Panc1 (cell line): ENCODE measurements around the gene ZBTB20.

Experiments
- POLR2AphosphoS5 ChIP-seq: IDR thresholded peaks from 2 replicates; pipeline ENCODE4 v1.6.1; 2012; ENCODE audit warnings: mild to moderate bottlenecking, low read depth, low read length, moderate library complexity
- SIN3A ChIP-seq: IDR thresholded peaks from 2 replicates; pipeline ENCODE4 v1.6.1; 2012; ENCODE audit warnings: low read depth, mild to moderate bottlenecking, low read length, moderate library complexity, borderline replicate concordance; ENCODE audit not compliant: insufficient read depth
- TF ChIP-seq, protein P1 (sequence below): fragments of 450-650 bp; IDR thresholded peaks from 2 replicates; pipeline ENCODE4 v1.5.1; 2017; ENCODE audit warnings: mild to moderate bottlenecking
- TF ChIP-seq, protein P2 (sequence below), 2 experiments: IDR thresholded peaks; 2 replicates each; pipeline ENCODE4 v1.6.1; 2011 to 2012; ENCODE audit warnings: low read depth in 2 of 2, control low read depth in 1 of 2, low read length in 1 of 2, mild to moderate bottlenecking in 1 of 2, moderate library complexity in 1 of 2; ENCODE audit not compliant: insufficient read depth in 1 of 2

DNA sequence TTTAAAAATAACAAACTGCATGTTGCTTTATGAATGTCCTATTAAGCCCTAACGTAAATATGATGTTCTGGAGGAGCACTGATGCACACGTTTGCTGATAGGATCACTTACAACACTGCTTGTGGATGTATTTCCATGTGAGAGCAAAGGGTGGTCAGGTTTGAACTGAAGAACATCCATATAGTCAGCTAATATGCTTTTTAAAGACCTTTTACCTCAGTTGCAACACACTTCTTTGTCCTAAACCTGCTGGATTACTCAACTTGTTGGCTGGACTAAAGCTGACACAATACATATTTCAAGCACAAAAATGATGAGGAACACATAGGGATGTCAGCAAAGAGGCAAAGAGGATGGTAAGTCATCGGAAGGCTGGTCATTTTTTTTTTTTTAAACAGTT lies 666.6 kb downstream of the ZBTB20 start:
- TF ChIP-seq, protein P1, sequence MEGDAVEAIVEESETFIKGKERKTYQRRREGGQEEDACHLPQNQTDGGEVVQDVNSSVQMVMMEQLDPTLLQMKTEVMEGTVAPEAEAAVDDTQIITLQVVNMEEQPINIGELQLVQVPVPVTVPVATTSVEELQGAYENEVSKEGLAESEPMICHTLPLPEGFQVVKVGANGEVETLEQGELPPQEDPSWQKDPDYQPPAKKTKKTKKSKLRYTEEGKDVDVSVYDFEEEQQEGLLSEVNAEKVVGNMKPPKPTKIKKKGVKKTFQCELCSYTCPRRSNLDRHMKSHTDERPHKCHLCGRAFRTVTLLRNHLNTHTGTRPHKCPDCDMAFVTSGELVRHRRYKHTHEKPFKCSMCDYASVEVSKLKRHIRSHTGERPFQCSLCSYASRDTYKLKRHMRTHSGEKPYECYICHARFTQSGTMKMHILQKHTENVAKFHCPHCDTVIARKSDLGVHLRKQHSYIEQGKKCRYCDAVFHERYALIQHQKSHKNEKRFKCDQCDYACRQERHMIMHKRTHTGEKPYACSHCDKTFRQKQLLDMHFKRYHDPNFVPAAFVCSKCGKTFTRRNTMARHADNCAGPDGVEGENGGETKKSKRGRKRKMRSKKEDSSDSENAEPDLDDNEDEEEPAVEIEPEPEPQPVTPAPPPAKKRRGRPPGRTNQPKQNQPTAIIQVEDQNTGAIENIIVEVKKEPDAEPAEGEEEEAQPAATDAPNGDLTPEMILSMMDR, result no peak
- TF ChIP-seq POLR2AphosphoS5 (no peak), SIN3A (no peak)
- TF ChIP-seq, protein P2, sequence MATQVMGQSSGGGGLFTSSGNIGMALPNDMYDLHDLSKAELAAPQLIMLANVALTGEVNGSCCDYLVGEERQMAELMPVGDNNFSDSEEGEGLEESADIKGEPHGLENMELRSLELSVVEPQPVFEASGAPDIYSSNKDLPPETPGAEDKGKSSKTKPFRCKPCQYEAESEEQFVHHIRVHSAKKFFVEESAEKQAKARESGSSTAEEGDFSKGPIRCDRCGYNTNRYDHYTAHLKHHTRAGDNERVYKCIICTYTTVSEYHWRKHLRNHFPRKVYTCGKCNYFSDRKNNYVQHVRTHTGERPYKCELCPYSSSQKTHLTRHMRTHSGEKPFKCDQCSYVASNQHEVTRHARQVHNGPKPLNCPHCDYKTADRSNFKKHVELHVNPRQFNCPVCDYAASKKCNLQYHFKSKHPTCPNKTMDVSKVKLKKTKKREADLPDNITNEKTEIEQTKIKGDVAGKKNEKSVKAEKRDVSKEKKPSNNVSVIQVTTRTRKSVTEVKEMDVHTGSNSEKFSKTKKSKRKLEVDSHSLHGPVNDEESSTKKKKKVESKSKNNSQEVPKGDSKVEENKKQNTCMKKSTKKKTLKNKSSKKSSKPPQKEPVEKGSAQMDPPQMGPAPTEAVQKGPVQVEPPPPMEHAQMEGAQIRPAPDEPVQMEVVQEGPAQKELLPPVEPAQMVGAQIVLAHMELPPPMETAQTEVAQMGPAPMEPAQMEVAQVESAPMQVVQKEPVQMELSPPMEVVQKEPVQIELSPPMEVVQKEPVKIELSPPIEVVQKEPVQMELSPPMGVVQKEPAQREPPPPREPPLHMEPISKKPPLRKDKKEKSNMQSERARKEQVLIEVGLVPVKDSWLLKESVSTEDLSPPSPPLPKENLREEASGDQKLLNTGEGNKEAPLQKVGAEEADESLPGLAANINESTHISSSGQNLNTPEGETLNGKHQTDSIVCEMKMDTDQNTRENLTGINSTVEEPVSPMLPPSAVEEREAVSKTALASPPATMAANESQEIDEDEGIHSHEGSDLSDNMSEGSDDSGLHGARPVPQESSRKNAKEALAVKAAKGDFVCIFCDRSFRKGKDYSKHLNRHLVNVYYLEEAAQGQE (IDR thresholded peaks at IDR 0.05; ENCODE audit: insufficient read depth in 1 of 2, low read depth in 2 of 2, low read length in 1 of 2), result no peak
